Measurements from ENCODE around the gene PADI6.
A peak's percentile ranks its signal among the peaks of the same experiment; 100 is the strongest.
"Not testable (repeated sequence)": the region's sequence is repeated elsewhere in the genome, so short reads cannot be mapped to it uniquely, and the experiment has no call there.

The PADI6 gene

GRCh38 chr1:17404034-17404684 lies 32.2 kb downstream of the PADI6 start:
- peak; percentile 29 for DNase-seq (ENCODE audit: low read depth, low spot score)

DNA sequence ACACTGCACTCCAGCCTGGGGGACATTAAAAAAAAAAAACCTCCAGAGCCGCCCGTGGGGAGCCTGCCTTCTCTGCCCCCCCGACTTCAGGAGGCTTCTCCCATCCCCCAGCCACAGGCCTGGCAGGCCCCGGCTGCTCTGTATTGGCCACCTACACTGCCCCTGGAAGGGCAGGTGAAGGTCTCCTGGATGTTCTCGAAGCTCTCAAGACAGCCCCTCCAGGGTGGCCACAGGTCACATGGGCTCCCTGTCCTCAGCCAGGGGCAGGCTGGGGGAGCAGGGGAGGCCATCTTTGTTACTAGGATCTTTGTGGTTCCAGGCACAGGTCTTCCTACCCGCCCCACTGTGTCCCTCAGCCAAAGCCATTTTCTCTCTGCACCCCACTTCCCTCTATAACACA lies 32.8 kb downstream of the PADI6 start:
- no peak for DNase-seq (ENCODE audit: low read depth, low spot score)

- DNase-seq (ENCODE audit: low read depth, low spot score), result peak; percentile 91
Observed at GRCh38 chr1:17405898-17406759, 34.1 kb downstream of the PADI6 start.

DNA sequence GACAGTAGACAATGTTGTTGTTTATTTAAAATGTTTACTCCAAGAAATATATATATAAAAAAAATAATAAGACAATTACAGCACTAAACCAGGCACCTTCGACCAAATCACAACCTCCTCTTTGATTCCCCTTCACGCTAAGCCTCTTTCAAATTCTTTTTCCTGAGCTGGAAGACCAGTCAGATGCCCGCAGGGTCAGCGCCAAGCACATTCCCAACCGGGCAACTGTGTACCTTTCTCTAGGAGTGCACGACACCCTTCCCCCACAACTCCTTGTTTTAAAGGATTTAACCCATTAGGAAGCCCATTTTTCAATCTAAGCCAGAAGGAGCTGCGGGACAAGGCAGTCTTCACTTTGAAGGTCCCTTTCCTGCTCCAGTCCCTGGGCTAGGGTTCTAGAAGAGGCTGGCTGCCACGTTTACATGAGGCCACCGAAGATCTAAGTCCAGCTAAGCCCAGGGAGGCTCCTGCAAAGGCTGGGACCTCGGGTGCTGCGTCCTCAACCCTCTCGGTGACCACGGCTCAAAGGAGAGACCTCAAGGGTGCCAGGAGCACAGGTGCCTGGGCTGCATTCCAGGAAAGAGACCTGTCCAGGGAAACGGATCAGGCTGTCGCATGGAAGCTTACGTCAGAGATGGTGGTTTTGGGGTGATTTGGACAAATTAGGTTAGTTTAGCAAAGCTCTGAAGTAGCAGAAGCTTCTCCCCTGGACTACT lies 34.9 kb downstream of the PADI6 start:
- DNase-seq (ENCODE audit: low read depth, low spot score), result not testable (repeated sequence)

GRCh38 chr1:17407786-17408514 lies 36.0 kb downstream of the PADI6 start:
- DNase-seq (ENCODE audit: low read depth, low spot score), result not testable (repeated sequence)

- DNase-seq (ENCODE audit: low read depth, low spot score), result no peak
Observed at GRCh38 chr1:17409391-17409811, 37.4 kb downstream of the PADI6 start.

DNA sequence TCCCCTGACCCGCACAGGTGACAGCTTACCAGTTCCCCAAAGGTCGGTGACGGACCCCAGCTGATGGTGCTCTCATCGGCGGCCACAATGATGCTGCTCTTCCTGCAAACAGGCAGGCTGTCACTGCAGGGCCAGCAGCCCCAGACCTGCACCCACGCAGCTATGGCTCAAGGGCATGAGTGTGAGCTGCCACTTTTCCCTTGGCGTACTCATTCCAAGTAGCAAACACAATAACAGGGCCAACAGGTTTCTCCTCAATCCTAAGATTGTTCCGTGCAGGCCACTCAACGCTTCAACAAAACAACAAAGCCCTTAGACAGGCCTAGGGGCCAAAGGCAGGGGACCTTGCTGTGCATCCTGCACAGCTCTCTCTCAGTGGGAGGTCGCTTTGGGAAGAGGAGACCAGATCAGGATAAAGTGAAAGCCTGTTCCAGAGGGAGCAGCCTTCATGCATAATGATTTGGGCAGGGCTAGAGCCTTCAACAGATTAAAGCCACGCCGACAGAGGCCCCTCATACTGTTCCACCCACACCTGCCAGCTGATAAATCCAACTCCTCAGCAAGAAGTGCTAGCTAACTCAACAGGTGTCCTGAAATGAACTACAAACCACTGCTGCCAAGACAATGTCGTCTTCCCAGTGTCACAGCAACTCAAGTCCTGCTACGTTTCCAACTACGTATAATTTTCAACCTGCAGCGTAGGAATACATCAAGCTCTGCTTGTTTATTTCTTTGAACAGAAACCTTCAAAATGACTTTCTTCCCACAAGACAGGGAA lies 40.3 kb downstream of the PADI6 start:
- DNase-seq (ENCODE audit: low read depth, low spot score), result peak; percentile 94

GRCh38 chr1:17414022-17414421 lies 42.0 kb downstream of the PADI6 start:
- DNase-seq (ENCODE audit: low read depth, low spot score), result no peak

GRCh38 chr1:17416389-17416788 lies 44.4 kb downstream of the PADI6 start:
- no peak for DNase-seq (ENCODE audit: low read depth, low spot score)

- peak; percentile 92 for DNase-seq (ENCODE audit: low read depth, low spot score)
Observed at GRCh38 chr1:17419626-17420328, 47.8 kb downstream of the PADI6 start.

GRCh38 chr1:17420391-17420918 lies 48.5 kb downstream of the PADI6 start:
- DNase-seq (ENCODE audit: low read depth, low spot score), result no peak

DNA sequence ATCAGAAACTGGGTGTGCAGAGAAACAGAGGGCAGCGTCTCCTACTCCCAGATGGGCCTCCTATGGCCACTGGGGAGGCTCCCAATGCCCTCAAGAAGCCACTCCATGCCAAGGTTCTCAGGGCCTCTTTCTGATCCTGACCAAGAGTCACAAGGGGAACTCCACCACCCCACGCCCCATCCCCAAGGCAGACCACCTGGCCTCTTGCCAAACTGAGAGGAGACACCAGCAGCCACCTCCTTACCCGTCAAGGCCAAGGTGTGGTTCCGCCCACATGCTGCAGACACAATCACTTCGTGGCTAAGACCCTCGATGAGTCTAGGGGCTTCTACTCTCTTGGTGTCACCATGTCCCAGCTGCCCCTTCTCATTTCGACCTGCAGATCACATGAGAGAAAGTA lies 50.5 kb downstream of the PADI6 start:
- DNase-seq (ENCODE audit: low read depth, low spot score), result no peak

- no peak for DNase-seq (ENCODE audit: low read depth, low spot score)
Observed at GRCh38 chr1:17423781-17424245, 51.8 kb downstream of the PADI6 start.

DNA sequence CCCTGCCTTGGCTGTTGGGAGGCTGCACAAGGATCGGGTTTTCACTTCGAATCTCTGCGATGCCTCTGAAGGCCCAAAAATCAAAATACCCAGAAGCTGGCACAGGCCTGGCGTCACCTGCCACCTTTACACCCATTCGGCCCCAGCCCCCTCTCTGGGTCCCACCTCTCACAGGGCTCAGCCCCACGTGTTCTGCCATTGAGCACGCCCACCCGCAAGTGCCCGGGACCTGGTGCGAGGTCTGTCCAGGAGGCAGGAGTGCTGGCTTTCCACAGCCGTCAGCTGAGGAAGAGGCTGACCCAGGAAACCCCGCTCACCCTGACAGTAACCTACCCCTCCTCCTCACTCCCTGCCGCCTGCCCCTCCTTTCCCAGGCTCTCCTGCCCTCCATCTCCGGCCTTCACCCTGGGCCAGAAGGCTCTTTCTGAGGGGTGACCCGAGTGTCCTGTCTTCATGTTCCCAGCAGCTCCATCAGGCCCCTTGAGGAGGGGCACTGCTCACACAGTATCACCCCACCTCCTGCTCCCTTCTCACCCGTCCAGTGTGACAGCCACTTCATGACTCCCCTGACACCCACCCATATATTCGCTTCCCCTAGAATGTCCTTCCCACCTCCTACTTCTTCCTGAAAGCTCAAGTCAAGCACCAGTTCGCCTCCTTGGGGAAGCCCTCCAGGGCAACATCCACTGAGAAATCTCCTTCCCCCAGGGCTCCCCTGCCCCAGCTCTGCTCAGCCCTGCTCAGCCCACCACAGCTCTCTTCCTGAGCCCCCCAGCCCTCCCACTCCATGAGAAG lies 54.0 kb downstream of the PADI6 start:
- no peak for DNase-seq (ENCODE audit: low read depth, low spot score)

DNA sequence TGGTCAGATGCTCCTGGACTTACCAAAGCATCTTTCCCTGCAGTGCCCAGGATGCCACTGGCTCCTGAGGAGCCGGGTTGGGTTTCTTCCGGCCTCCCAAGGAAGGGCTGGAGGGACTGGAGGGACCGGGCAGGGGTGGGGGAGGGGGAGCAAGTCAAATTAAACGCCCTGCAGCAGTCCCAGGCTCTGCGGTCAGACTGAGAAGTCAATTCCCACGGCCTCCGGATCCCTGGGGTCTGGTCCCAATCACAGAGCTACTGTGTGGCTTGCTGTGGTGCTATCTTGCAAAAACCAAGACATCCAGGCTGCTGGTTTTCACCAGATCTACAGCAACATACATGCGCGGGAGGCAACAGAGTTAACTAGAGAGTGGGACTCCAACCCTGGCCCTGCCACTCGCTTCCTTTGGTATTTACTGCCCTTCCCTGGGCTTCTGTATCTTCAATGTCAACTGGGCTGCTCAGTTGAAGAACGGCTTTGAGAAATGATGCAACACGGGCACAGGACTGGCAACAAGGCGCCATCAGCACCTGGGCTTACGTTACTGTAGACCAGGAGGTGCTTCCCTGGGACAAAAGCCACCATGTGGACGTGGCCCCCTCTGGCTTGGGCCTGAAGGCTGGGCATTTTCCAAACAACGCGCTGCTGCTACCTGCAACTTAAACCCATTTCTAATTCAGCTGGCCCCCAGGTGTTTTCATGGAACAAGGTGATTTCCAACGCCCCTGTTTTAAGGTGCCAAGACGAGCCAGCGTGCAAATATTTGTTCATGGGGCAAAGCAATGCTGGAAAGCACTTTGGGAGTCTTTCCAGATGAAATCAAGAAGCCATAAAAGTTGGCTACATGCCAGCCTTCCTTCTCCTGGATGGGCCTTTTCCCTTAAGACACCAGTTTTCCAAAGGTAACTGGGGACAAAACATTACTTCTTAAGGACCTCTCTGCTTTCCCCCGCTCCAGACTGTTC lies 56.0 kb downstream of the PADI6 start:
- DNase-seq (ENCODE audit: low read depth, low spot score), result peak; percentile 74

- no peak for DNase-seq (ENCODE audit: low read depth, low spot score)
Observed at GRCh38 chr1:17429183-17429582, 57.2 kb downstream of the PADI6 start.

DNA sequence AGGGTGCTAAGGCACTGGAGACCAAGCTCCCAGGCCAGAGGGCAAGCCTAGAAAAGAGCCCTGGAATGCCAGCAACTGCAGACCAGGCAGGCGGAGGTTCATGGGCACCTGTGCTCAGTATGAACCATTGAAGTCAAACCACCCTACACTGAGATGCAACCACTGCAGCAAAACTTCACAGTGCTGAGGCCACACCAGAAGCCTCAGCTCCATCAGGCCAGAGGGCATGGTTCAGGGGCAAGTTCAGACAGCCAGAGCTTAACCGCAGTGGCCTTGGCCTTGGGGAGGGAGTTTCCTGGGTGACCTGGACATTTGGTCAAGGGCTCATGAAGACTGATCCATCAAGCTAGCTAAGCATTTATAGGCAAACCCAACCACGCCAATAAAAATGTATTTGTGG lies 60.4 kb downstream of the PADI6 start:
- no peak for DNase-seq (ENCODE audit: low read depth, low spot score)

DNA sequence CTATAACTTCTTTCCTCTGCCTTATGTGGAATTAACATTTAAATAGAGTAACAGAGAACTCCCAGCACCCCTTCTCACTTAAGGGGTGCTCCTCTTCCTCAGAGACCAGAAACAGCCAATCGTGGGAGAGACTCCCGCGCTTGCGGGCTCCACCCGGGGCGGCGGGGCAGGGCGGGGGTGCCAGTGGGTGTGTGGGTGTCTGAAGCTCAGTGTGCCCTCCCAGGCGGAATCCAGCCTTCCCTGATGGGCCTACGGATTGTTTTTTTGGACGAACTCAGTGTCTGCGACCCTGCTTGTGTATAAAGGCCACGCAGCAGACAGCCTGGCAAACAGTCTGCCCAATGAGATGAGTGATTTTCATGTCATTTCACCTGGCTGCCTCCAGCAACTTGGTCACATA lies 61.3 kb downstream of the PADI6 start:
- DNase-seq (ENCODE audit: low read depth, low spot score), result no peak

Measured in ELF-1 (cell line).